ENCODE results near the gene PROM1. TPM values are rescaled to one million over a fixed set of nuclear protein-coding genes. Genes with fewer than 3 reads are reported as not detected.

Gene PROM1
- total RNA-seq, 5 donors from 2014 or later (not counting 1 experiment from before 2014, with no cell fraction given), result 0.38 to 2.0 (median 1.4) TPM

DNA sequence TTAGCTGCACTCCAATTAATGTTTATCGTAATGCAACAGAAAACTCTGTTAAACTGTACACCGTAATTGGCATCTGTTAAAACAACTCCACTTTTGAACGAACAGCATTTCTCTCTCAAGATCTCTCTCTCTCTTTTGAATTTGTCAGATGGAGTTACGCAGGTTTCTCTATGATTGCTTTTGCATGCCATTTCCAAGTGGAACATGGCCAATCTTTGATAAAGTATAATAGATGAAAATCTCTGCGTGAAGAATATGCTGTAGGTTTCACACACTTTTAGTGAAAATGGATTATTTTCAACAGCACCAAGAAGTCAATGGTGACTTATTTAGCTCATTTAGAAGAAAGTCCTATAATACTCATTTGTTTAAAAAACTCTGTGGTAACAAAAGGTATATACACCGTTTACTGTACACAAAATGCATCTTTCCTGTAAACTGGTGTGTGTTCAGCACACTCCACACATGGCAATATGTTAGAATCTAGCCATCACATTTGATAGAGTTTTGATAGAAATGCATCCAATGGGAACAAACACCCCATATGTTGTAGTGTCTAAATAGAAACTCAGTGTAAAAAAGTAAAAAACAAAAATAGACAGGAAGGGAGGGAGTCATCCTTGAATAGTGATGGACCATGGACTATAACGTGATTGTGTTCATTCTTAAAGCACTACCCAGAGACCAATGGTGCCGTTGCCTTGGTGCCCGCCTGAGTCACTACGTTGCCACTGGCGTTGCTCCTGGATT is 115.1 kb downstream of the PROM1 start:
- H3K4me3 ChIP-seq (ENCODE audit: control insufficient read depth in 1 of 2, extremely low read depth in 1 of 2, low read length in 1 of 2), result no peak overlapping the region
- POLR2A ChIA-PET, result no interaction called here
- H3K27ac ChIP-seq (ENCODE audit: low read length), result no peak overlapping the region
- no peak overlapping the region for H3K27ac Mint-ChIP-seq
- DNase-seq (no peak), ATAC-seq (replicated peaks in 1 of 4) (no peak)
- peaks cover 0 to 6% (median 3%) of the 10 kb centered on the region in 3 donors for H3K4me1 Mint-ChIP-seq
- CTCF ChIA-PET, result no interaction called here
- peaks cover 4 to 7% of the 10 kb centered on the region in 2 donors for H3K27me3 Mint-ChIP-seq
- peaks cover 2 to 9% of the 10 kb centered on the region in 2 experiments for H3K4me1 ChIP-seq (ENCODE audit: control insufficient read depth in 1 of 2, extremely low read depth in 1 of 2, insufficient read depth in 2 of 2, low read length in 2 of 2)
- WGBS (ENCODE audit: insufficient coverage), result no CpG with 5 or more reads among the region's 11 CpGs
- peaks cover 3 to 4% (median 3%) of the 10 kb centered on the region in 3 donors for H3K9me3 Mint-ChIP-seq
- H3K36me3 ChIP-seq (ENCODE audit: control insufficient read depth in 2 of 2, extremely low read depth in 1 of 2, insufficient read depth in 1 of 2, low read length in 1 of 2), result no peaks in the 10 kb centered on the region
- H3K9me3 ChIP-seq, result no peaks in the 10 kb centered on the region
- no peak overlapping the region for H3K4me3 Mint-ChIP-seq
- H3K27me3 ChIP-seq (replicated peaks in 1 of 2; ENCODE audit: control insufficient read depth in 2 of 2, extremely low read depth in 1 of 2, insufficient read depth in 2 of 2, low read length in 1 of 2), result peaks cover 0 to 5% of the 10 kb centered on the region in 2 experiments
- H3K36me3 Mint-ChIP-seq, result no peaks in the 10 kb centered on the region

DNA sequence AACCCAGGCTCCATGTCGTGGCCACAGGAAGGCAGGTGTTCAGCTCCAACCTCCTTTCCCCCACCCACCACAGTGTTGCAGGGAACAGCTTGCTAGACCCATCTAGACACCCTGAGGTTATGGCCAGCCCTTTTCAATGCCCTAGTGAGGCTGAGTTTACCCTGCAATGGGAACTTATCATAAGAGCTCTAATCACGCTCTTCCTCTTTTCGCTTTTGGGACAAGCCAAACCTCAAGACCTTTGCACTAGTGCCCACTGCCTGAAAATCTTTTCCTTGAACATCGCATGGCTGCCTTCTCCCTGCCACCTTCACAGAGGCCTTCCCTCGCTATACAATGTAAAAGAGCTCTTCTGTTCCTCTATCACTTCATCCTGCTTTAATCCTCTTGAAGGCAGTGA is 118.5 kb downstream of the PROM1 start:
- peaks cover 15 to 22% (median 18%) of the 10 kb centered on the region in 3 donors for H3K4me1 Mint-ChIP-seq
- Histone ChIP-seq H3K9me3 (no peaks in the 10 kb centered on the region), H3K4me1 (ENCODE audit: control insufficient read depth in 1 of 2, extremely low read depth in 1 of 2, insufficient read depth in 2 of 2, low read length in 2 of 2) (peaks cover 22 to 30% of the 10 kb centered on the region in 2 experiments), H3K36me3 (ENCODE audit: control insufficient read depth in 2 of 2, extremely low read depth in 1 of 2, insufficient read depth in 1 of 2, low read length in 1 of 2) (no peaks in the 10 kb centered on the region), H3K4me3 (ENCODE audit: control insufficient read depth in 1 of 2, extremely low read depth in 1 of 2, low read length in 1 of 2) (no peak overlapping the region), H3K27ac (ENCODE audit: low read length) (no peak overlapping the region), H3K27me3 (replicated peaks in 1 of 2; ENCODE audit: control insufficient read depth in 2 of 2, extremely low read depth in 1 of 2, insufficient read depth in 2 of 2, low read length in 1 of 2) (peaks cover 0 to 2% of the 10 kb centered on the region in 2 experiments)
- H3K27me3 Mint-ChIP-seq, result peaks cover 4 to 7% of the 10 kb centered on the region in 2 donors
- DNase-seq, result no peak
- no peak for ATAC-seq (replicated peaks in 1 of 4)
- no peak overlapping the region for H3K4me3 Mint-ChIP-seq
- H3K36me3 Mint-ChIP-seq, result no peaks in the 10 kb centered on the region
- 82% methylated on average over 5 of the region's 5 CpGs for WGBS (ENCODE audit: insufficient coverage)
- no peak overlapping the region for H3K27ac Mint-ChIP-seq
- CTCF ChIA-PET, result no interaction called here
- POLR2A ChIA-PET, result no interaction called here
- H3K9me3 Mint-ChIP-seq, result peaks cover 3 to 4% (median 3%) of the 10 kb centered on the region in 3 donors

DNA sequence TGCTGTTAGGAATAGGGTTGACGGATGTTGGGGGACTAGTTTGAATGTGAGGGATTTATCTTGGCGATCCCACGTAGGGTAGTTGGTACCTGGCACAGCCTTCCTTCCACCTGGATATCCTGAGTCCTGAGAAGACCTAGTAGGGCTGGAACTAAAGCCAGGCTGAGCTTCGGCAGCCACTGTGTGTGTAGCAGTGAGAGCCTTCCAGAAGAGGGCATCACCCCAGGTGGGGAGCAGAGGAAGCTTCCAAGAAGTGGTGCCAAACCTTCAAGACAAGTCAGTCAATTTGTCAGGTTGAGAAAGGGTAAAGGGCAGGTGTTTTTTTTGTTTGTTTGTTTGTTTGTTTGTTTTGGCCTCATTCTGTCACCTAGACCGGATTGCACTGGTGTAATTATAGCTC is 119.7 kb downstream of the PROM1 start:
- CTCF ChIA-PET, result interaction anchor here in 1 of 2 donors (1.3 to 1.5 kb wide), 3 partner anchors 37 to 301 kb away, joined by 3 to 5 read pairs (median 3); no protein-coding TSS in a partner anchor
- Histone ChIP-seq H3K9me3 (no peaks in the 10 kb centered on the region), H3K27me3 (replicated peaks in 1 of 2; ENCODE audit: control insufficient read depth in 2 of 2, extremely low read depth in 1 of 2, insufficient read depth in 2 of 2, low read length in 1 of 2) (no peaks in the 10 kb centered on the region), H3K36me3 (ENCODE audit: control insufficient read depth in 2 of 2, extremely low read depth in 1 of 2, insufficient read depth in 1 of 2, low read length in 1 of 2) (no peaks in the 10 kb centered on the region), H3K4me1 (ENCODE audit: control insufficient read depth in 1 of 2, extremely low read depth in 1 of 2, insufficient read depth in 2 of 2, low read length in 2 of 2) (peaks cover 22 to 30% of the 10 kb centered on the region in 2 experiments), H3K27ac (ENCODE audit: low read length) (no peak overlapping the region), H3K4me3 (ENCODE audit: control insufficient read depth in 1 of 2, extremely low read depth in 1 of 2, low read length in 1 of 2) (no peak overlapping the region)
- peaks cover 3 to 4% (median 3%) of the 10 kb centered on the region in 3 donors for H3K9me3 Mint-ChIP-seq
- WGBS (ENCODE audit: insufficient coverage), result 80% methylated on average over 2 of the region's 5 CpGs
- H3K27me3 Mint-ChIP-seq, result peaks cover 4 to 7% of the 10 kb centered on the region in 2 donors
- ATAC-seq (replicated peaks in 1 of 4) (no peak), DNase-seq (no peak)
- peaks cover 15 to 22% (median 18%) of the 10 kb centered on the region in 3 donors for H3K4me1 Mint-ChIP-seq
- H3K36me3 Mint-ChIP-seq, result no peaks in the 10 kb centered on the region
- no peak overlapping the region for H3K4me3 Mint-ChIP-seq
- no peak overlapping the region for H3K27ac Mint-ChIP-seq
- POLR2A ChIA-PET, result no interaction called here

DNA sequence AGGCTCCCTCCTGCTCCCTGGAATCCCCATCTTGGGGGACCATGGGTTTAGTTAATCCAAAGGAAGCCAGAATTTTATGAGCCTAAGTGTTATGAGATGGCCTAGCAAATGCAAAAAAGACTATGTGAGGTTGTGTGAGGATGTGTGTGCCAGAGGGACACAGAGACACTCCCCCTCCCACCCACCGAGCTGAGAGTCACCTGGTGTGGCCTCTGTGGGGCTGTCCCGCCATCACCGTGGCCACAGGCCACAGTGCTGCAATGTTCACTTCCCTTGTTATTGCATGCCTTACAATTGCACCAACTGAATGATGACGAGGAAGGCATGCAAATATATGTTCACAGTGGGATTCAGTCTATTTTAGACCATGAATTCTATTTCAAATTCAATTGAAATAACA is 120.2 kb downstream of the PROM1 start:
- Histone ChIP-seq H3K27ac (ENCODE audit: low read length) (peak overlapping the region; percentile 30), H3K4me3 (ENCODE audit: control insufficient read depth in 1 of 2, extremely low read depth in 1 of 2, low read length in 1 of 2) (no peak overlapping the region), H3K4me1 (ENCODE audit: control insufficient read depth in 1 of 2, extremely low read depth in 1 of 2, insufficient read depth in 2 of 2, low read length in 2 of 2) (peaks cover 22 to 30% of the 10 kb centered on the region in 2 experiments), H3K36me3 (ENCODE audit: control insufficient read depth in 2 of 2, extremely low read depth in 1 of 2, insufficient read depth in 1 of 2, low read length in 1 of 2) (no peaks in the 10 kb centered on the region), H3K9me3 (no peaks in the 10 kb centered on the region), H3K27me3 (replicated peaks in 1 of 2; ENCODE audit: control insufficient read depth in 2 of 2, extremely low read depth in 1 of 2, insufficient read depth in 2 of 2, low read length in 1 of 2) (peaks cover 0 to 2% of the 10 kb centered on the region in 2 experiments)
- peaks cover 3 to 4% (median 3%) of the 10 kb centered on the region in 3 donors for H3K9me3 Mint-ChIP-seq
- 0% methylated on average over 2 of the region's 4 CpGs for WGBS (ENCODE audit: insufficient coverage)
- H3K4me1 Mint-ChIP-seq, result peaks cover 15 to 22% (median 18%) of the 10 kb centered on the region in 3 donors
- H3K27me3 Mint-ChIP-seq, result peaks cover 4 to 7% of the 10 kb centered on the region in 2 donors
- ChIA-PET CTCF (interaction anchor here (0.6 to 1.5 kb wide), 5 partner anchors 32 to 302 kb away, joined by 3 to 5 read pairs (median 3); no protein-coding TSS in a partner anchor), POLR2A (no interaction called here)
- ATAC-seq (replicated peaks in 1 of 4) (peak; percentile 69 to 73 (median 72)), DNase-seq (peak in 33 of 35 experiments; percentile 9 to 71 (median 47))
- H3K27ac Mint-ChIP-seq, result peak overlapping the region in 1 of 2 donors; percentile 37
- H3K4me3 Mint-ChIP-seq, result peak overlapping the region; percentile 55 to 75 (median 59)
- H3K36me3 Mint-ChIP-seq, result no peaks in the 10 kb centered on the region

DNA sequence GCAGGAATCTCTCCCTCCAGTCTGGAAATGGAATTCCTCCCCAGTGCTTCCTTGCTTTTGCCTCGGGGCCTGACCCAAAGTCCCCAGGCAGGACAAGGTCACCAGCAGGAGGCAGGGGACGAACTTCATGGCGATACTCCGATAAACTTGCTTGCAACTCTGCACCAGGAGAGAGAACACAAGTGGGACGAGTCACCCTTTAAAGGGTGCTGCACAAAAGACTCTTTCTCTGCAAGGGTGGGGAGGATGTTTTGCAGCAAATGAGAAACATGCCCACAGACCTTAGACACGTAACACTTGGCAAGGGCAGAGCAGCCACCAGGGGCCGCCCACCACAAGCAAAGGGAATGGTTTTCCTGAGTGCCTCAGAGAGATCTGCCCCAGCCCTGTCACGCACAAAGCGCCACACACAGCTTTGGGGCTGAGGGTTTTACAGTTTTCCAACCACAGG is 120.8 kb downstream of the PROM1 start, which contains the start of gene FGFBP2:
FGFBP2 (minus strand) TSS at position 175 of the 451 bp plus-strand sequence; CDS start at position 129, 46 bp downstream.
- H3K36me3 Mint-ChIP-seq, result no peaks in the 10 kb centered on the region
- CTCF ChIA-PET, result interaction anchor here (0.6 to 1.6 kb wide), 7 partner anchors 32 to 302 kb away, joined by 3 to 5 read pairs (median 3); no protein-coding TSS in a partner anchor
- peak within 1 kb of the TSS; percentile 56 to 66 for H3K27ac Mint-ChIP-seq
- POLR2A ChIA-PET, result no interaction called here
- Histone ChIP-seq H3K4me3 (ENCODE audit: control insufficient read depth in 1 of 2, extremely low read depth in 1 of 2, low read length in 1 of 2) (peak within 1 kb of the TSS; percentile 39 to 54), H3K27ac (ENCODE audit: low read length) (peak within 1 kb of the TSS; percentile 60), H3K36me3 (ENCODE audit: control insufficient read depth in 2 of 2, extremely low read depth in 1 of 2, insufficient read depth in 1 of 2, low read length in 1 of 2) (no peaks in the 10 kb centered on the region), H3K4me1 (ENCODE audit: control insufficient read depth in 1 of 2, extremely low read depth in 1 of 2, insufficient read depth in 2 of 2, low read length in 2 of 2) (peaks cover 22 to 30% of the 10 kb centered on the region in 2 experiments), H3K27me3 (replicated peaks in 1 of 2; ENCODE audit: control insufficient read depth in 2 of 2, extremely low read depth in 1 of 2, insufficient read depth in 2 of 2, low read length in 1 of 2) (peaks cover 0 to 2% of the 10 kb centered on the region in 2 experiments), H3K9me3 (no peaks in the 10 kb centered on the region)
- peaks cover 15 to 22% (median 18%) of the 10 kb centered on the region in 3 donors for H3K4me1 Mint-ChIP-seq
- ATAC-seq (replicated peaks in 1 of 4) (peak; percentile 78 to 88 (median 85)), DNase-seq (peak; percentile 15 to 80 (median 63))
- peaks cover 4 to 7% of the 10 kb centered on the region in 2 donors for H3K27me3 Mint-ChIP-seq
- 30% methylated on average over 5 of the region's 9 CpGs for WGBS (ENCODE audit: insufficient coverage)
- H3K9me3 Mint-ChIP-seq, result peaks cover 3 to 4% (median 3%) of the 10 kb centered on the region in 3 donors
- H3K4me3 Mint-ChIP-seq, result peak within 1 kb of the TSS; percentile 55 to 75 (median 59)

DNA sequence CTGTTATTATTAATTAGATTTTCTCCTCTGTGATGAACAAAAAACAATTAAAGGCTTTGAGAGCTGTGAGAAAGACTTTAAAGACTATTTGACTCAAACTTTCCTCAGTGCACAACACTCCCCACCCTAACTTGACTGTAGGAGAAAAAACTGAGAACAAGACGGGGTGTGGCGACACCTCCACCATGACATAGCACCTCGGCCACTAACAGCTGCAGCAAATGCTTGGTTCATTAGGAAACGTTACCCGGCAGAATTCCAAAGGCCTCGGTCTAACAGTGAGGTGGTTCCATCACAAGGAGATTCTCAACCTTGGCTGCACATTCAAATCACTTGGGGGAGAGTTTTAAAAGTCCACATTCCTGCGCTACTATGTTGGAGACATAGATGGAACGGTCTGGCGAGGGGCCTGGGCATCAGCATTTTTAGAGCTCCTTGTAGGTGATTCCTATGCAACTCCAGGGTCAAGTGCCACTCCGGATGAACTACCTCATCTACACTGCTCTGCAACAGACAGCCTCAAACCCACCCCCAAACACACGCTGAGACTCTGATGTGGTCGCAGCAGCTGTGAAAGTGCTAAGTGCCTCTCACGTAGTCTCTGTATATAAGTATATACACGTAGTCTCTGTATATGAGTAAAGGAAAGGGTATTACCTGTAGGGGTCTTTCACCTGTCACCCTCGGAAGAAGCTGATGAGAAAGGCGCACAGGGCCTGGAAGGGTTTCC is 121.9 kb downstream of the PROM1 start:
- Mint-ChIP-seq H3K27ac (peak overlapping the region; percentile 56 to 63), H3K9me3 (peaks cover 3 to 4% (median 3%) of the 10 kb centered on the region in 3 donors), H3K27me3 (peaks cover 4 to 5% of the 10 kb centered on the region in 2 donors), H3K36me3 (no peaks in the 10 kb centered on the region), H3K4me1 (peaks cover 15 to 22% (median 18%) of the 10 kb centered on the region in 3 donors), H3K4me3 (peak overlapping the region; percentile 55 to 75 (median 59))
- Histone ChIP-seq H3K27ac (ENCODE audit: low read length) (peak overlapping the region; percentile 60), H3K4me1 (ENCODE audit: control insufficient read depth in 1 of 2, extremely low read depth in 1 of 2, insufficient read depth in 2 of 2, low read length in 2 of 2) (peaks cover 22 to 30% of the 10 kb centered on the region in 2 experiments), H3K9me3 (no peaks in the 10 kb centered on the region), H3K36me3 (ENCODE audit: control insufficient read depth in 2 of 2, extremely low read depth in 1 of 2, insufficient read depth in 1 of 2, low read length in 1 of 2) (no peaks in the 10 kb centered on the region), H3K4me3 (ENCODE audit: control insufficient read depth in 1 of 2, extremely low read depth in 1 of 2, low read length in 1 of 2) (peak overlapping the region; percentile 39 to 54), H3K27me3 (replicated peaks in 1 of 2; ENCODE audit: control insufficient read depth in 2 of 2, extremely low read depth in 1 of 2, insufficient read depth in 2 of 2, low read length in 1 of 2) (peaks cover 0 to 2% of the 10 kb centered on the region in 2 experiments)
- 66% methylated on average over 6 of the region's 16 CpGs for WGBS (ENCODE audit: insufficient coverage)
- ChIA-PET POLR2A (no interaction called here), CTCF (interaction anchor here (0.5 to 1.6 kb wide), 8 partner anchors 33 to 195 kb away, joined by 3 to 4 read pairs (median 3); no protein-coding TSS in a partner anchor)
- DNase-seq (peak in 30 of 35 experiments; percentile 8 to 61 (median 32)), ATAC-seq (replicated peaks in 1 of 4) (peak in 2 of 4 experiments; percentile 59 to 66)
